KOPT-K1 (cell line): Measurements from ENCODE around the gene CHST13.

ENCODE experiments used
- H3K27ac ChIP-seq: fragments of 200-600 bp; sonication (generic); 2 replicates; pipeline ENCODE4 v1.5.1; 2016; ENCODE audit warnings: antibody characterized with exemption, mild to moderate bottlenecking, low read depth, low read length; ENCODE audit not compliant: poor library complexity, severe bottlenecking
- H3K36me3 ChIP-seq: fragments of 200-600 bp; sonication (generic); 2 replicates; pipeline ENCODE4 v1.5.1; 2017; ENCODE audit warnings: antibody characterized with exemption, mild to moderate bottlenecking, low read length, moderate library complexity; ENCODE audit not compliant: insufficient read depth
- H3K9me3 ChIP-seq: fragments of 200-600 bp; sonication (generic); 2 replicates; pipeline ENCODE4 v1.5.1; 2017; ENCODE audit warnings: antibody characterized with exemption, low read length, mild to moderate bottlenecking; ENCODE audit not compliant: insufficient read depth, poor library complexity, severe bottlenecking

The CHST13 gene

DNA sequence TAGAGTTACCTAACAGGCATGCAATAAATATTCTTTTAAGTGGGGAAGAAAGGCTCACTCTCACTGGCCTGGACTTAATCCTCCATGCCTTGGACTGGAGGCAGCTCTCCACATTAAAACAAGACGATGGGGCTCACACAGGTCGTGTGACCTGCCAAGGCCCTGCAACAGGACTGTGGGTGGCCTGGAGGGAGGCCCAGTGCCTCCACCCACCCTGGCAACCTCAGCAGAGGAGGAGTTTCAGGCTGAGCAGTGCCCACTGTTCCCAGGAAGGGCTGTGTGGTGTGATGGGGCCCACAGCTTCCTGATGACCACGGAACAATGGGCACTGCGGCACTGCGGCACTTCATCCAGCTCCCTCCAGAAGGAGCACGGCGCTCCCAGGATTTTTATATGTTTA, 11.9 kb upstream of the CHST13 start:
- Histone ChIP-seq H3K9me3 (no peaks in the 10 kb centered on the region), H3K36me3 (no peaks in the 10 kb centered on the region)

DNA sequence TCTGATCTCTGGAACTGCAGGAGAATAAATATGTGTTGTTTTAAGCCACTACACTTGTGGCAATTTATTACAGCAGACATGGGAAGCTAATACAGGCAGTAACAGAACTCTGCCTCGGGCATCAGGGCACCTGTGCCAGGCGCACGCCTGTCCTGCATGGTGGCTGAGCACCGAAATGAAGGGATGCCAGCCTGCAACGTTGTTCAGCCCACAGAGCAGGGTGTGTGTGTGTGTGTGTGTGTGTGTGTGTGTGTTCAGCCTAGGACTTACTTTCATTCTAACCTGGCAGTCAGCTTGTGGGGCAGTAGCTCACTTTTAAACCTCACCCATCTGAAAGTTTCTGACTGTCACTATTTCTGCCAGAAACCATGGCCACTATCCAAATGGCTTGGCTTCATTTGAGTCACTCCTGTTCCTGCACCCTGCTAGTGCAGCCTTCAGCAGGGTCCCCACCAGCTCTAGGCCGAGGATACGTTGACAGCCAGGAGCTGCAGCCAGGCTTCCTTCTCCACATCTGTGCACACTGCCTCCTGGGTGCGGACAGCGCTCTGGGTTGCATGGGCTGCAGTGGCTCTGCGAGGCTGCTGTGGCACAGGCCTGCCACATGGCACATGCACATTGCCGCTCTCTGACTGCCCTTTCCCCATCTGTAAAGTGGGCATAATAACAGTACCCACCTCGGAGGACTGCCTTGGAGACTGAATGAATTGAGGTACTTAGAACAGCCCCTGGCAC, 10.9 kb upstream of the CHST13 start:
- Histone ChIP-seq H3K9me3 (no peaks in the 10 kb centered on the region), H3K27ac (no peak overlapping the region), H3K36me3 (no peaks in the 10 kb centered on the region)

More for the DNA sequence above, 11.9 kb upstream of the CHST13 start:
- H3K27ac ChIP-seq, result no peak overlapping the region

DNA sequence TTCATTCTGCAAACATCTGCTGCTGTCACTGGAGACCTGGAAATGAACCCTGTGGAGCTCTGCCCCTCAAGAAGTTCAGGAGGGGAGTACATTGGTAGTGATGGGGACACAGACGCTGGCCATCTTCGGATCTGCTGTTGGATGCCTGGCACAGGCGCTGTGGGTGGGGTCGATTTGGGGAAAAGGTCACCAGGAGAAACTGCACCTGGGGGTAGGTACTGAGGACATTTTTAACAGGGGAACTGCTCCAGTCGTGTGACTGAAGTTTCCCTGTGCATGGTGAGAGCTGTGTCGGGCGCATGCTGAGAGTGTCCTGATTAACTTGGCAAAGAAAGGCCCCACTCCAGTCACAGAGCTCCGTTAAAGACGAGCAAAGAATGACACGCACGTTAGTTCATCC, 9.8 kb upstream of the CHST13 start:
- no peaks in the 10 kb centered on the region for H3K36me3 ChIP-seq
- no peak overlapping the region for H3K27ac ChIP-seq
- no peaks in the 10 kb centered on the region for H3K9me3 ChIP-seq

DNA sequence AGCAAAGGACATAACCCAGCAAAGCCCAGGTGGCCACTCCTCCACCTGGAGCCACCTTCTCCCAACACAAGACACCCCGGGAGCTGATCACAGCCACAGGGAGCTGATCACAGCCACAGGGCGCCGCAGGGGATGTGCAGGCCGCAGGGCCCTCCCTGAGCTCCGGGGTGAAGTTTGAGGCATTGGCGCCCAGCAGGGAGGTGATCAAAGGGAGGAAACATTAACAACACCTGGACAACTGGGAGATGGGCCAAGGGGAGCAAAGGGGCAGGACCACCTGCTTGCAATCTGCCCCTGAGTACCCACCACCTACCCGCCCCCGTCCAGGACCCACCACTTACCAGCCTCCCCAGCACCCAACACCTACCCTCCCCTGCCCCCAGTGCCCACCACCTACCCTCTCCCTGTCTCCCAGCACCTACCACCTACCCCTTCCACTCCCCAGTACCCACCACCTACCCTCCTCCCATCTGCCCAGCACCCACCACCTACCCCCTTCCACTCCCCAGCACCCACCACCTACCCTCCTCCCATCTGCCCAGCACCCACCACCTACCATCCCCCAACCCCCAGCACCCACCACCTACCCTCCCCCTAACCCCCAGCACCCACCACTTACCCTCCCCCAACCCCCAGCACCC, 8.8 kb upstream of the CHST13 start:
- Histone ChIP-seq H3K9me3 (no peaks in the 10 kb centered on the region), H3K36me3 (no peaks in the 10 kb centered on the region), H3K27ac (no peak overlapping the region)

DNA sequence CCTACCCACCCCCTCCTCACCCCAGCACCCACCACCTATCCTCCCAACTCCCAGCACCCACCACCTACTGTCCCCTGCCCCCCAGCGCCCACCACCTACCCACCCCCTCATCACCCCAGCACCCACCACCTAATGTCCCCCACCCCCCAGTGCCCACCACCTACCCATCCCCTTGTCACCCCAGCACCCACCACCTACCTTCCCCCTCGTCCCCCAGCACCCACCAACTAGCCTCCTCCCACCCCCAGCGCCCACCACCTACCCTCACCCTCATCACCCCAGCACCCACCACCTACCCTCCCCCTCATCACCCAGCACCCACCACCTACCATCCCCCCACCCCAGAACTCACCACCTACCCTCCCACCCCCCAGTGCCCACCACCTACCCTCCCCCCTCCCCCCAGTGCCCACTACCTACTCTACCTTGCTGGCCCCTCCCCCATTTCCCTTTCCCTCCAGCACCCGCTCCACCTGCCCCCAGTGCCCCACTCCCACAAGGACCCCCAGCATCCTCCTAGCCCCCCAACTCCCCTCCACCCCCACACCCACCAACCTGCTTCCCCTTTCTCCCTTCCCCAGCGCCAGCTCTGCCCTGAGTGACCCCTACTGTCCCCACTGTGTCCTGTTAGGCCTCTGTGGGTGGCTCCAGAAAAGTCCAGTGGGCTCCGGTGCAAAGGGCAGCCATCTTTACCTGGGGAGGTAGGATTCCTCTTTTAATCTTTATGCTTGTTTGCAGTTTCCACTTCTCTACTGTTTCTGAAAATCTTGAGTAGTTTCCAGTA, 7.6 kb upstream of the CHST13 start:
- no peaks in the 10 kb centered on the region for H3K9me3 ChIP-seq
- H3K36me3 ChIP-seq, result no peaks in the 10 kb centered on the region
- H3K27ac ChIP-seq, result no peak overlapping the region

DNA sequence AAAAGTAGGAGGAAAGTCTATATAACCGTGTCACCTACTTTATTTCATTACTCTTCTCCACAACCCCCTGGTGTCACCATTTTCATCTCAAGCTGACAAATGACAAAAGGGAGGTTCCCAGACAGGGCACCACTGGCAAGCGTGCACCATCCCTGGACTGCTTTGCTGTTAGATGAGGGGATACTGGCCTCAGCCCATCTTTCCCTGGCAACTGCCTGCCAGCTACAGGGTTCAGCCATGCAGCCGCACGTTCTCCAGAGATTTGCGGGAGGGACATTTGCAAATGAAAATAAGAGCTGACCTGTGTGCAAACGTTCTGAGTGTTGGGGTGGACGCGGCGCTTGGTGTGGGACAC, 7.0 kb upstream of the CHST13 start:
- H3K27ac ChIP-seq, result no peak overlapping the region
- no peaks in the 10 kb centered on the region for H3K36me3 ChIP-seq
- H3K9me3 ChIP-seq, result no peaks in the 10 kb centered on the region

DNA sequence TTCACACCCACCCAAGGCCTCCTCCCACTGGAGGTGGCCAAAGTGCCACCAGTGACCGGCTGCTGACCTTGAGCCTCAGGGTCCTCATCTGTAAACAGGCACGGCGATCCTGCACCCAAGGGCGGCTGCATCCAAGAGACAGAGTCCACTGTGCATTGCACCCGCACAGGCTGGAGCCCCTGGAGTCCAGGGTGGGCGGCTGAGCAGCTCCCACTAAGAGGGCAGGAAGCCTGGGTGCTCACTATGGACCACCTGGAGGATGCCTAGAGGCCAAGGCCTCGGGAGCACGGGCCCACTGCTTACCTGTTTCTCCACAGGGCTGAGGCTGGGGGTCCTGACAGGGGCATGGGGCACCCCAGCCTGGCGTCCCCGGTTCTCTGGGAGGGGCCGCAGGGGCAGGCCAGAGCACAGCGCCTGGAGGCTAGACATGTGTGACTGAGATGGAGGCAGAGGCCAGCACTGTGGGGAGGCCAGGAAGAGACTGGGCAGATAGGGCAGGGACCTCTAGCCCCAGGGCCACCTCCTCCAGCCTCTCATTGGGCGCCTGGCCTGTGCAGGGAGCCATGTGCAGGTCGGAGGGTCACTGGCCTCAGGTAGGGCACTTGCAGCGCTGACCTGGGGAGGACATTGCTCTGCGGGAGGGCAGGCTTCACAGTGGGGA, 6.5 kb upstream of the CHST13 start, which contains the start of gene UROC1:
UROC1 (minus strand) TSS at position 483 of the 661 bp plus-strand sequence; CDS start at position 429, 54 bp downstream.
- Histone ChIP-seq H3K27ac (no peak within 1 kb of the TSS), H3K36me3 (no peaks in the 10 kb centered on the region), H3K9me3 (no peaks in the 10 kb centered on the region)

DNA sequence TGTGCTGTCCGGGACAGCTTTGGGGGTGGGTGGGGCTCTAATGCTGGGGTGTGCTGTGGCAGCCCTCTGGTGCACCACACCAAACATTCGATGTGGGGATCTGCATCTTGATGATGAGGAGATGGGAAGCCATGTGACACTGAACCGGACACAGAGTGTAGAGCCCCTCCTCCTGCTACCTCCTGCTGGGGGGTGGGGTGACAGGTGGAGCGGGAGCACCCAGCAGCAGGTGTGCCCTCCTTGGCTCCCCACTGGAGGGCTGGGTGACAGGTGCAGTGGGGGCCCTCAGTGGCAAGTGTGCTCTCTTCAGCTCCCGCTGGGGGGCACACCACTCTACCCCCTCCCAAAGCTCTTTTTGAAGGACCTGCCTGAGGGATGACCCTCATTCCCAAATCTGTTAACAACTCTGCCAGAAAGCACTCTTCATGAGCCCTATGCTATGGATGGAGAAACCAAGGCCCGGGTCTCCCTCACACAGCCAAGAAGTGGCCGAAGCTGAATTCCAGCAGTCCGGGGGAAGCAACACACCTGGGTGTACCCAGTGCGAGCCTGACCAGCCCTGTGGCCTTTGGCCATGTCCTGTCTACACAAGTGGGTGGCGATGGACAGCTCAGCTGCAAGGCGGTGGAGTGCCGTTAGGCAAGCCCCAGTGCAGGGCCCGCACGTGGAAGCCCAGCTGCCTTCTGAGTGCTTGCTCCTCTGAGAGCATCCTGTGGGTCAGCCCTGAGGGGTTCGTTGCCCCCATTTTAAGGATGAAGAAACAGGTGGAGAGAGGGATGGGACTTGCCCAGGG, 5.8 kb upstream of the CHST13 start:
- no peaks in the 10 kb centered on the region for H3K36me3 ChIP-seq
- no peak overlapping the region for H3K27ac ChIP-seq
- no peaks in the 10 kb centered on the region for H3K9me3 ChIP-seq

DNA sequence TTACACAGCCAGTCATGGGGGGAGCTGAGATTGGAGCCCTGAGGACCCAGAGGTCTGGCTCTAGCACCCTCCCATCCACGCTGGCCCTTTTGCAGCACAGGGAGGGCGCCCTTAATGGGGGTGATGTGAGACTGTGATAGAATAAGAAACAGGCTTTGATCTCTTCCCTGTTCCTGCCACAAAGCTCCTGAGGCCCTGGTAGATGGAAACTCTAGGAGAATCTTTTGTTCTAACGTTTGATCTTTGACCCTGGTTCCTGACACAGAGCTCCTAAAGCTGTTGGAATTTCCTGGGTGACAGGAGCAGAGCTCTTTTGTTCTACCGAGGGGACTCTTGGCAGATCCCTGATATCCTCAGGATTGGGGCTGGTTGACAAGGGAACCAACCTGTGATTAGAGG, 5.2 kb upstream of the CHST13 start:
- Histone ChIP-seq H3K9me3 (no peaks in the 10 kb centered on the region), H3K27ac (no peak overlapping the region), H3K36me3 (no peaks in the 10 kb centered on the region)

DNA sequence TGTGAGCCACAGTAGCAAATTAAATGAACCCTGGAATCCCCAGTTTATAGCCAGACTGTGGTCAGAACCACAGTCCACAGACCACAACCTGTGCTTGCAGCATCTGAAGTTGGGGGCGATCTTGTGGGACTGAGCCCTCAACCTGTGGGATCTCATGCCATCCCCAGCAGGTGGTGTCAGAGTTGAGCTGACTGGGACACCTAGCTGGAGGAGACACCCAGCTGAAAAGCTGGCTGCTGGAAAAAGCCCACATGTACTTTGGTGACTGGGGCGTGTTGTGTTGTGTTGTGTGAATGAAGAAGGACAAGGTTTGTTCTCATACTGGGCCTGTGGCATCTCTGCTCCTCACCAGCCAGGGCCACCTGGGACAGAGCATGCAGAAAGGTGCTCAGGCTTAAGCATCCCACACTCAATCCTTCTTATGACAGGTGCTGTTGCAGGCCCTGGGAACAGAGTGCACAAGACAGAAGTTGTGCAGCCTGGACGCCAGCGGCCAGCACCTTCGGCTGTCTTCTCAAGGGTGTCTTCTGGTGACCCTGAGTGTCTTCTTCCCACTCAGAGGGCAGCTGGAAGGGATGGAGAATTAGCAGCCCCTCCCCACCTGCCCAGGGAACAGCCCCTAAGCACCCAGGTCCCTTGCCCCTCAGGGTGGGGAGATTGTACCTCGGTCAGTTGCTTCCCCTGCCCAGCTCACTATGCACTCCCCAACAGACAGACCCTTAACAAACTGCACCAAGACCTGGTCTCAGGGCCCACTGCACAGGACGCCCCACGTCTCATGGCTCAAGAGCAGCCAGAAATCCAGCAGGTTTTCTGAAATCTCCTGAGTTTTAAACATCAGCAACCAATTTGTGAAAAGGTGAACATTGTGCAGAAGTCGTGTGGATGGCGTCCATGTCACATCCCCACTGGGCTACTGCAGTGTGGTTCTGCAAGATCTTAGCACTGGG, 4.2 kb upstream of the CHST13 start:
- no peaks in the 10 kb centered on the region for H3K36me3 ChIP-seq
- H3K9me3 ChIP-seq, result no peaks in the 10 kb centered on the region
- no peak overlapping the region for H3K27ac ChIP-seq

DNA sequence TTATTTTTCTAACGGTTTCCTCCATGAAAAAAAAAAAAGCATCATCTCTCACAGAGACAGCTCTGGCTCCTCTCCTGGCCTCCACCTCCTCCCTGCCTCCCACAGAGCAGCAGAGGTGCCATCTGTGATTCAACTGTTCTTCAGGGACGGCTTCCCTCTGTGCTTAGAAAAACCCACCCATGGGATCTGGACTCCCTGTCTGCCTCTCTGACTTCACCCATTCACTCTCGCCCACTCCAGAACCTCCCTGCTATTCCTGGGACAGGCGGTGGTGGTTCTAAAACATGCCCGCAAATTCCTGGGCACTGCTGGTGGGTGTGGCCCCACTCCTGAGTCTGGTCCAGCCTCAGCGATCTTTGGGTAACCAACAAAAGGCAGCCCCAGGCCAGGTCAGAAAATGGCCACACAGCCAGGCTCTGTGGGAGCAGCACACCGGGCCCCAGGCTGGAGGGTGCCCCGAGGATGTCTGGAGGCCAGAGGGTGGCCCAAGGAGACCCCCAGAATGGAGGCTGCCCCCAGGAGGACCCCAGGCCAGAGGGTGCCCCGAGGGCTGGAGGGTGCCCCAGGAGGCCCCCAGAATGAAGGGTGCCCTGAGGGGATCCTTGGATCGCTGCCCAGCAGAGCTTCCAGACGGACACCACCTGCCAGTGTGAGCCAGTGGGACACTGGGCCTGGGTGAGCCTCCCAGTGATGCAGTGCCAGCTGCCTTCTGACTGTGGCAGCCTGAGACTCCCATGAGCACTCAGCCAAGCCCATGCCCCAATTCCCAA, 2.6 kb upstream of the CHST13 start:
- no peaks in the 10 kb centered on the region for H3K9me3 ChIP-seq
- H3K36me3 ChIP-seq, result no peaks in the 10 kb centered on the region
- no peak overlapping the region for H3K27ac ChIP-seq

DNA sequence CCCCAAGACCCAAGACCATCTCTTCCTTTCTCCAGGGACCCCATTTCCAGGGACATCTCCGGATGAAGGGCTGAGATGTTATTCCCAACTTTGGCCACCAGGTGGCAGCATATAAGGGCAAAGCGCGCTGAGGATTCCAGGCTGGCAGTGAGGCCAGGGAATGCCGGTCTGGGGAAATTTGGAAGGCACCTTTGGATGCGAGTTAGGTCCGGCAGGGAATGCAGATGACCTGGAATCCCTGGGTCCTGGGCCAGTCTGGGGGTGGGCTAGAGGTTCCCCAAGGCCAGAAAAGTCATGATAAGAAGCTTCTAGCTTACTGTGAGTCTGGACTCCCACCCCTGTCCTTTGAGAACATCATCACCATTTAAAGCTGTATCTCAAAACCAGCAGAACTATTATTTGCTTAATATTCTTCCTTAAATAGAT, 1.6 kb upstream of the CHST13 start:
- Histone ChIP-seq H3K36me3 (no peaks in the 10 kb centered on the region), H3K27ac (no peak overlapping the region), H3K9me3 (no peaks in the 10 kb centered on the region)

DNA sequence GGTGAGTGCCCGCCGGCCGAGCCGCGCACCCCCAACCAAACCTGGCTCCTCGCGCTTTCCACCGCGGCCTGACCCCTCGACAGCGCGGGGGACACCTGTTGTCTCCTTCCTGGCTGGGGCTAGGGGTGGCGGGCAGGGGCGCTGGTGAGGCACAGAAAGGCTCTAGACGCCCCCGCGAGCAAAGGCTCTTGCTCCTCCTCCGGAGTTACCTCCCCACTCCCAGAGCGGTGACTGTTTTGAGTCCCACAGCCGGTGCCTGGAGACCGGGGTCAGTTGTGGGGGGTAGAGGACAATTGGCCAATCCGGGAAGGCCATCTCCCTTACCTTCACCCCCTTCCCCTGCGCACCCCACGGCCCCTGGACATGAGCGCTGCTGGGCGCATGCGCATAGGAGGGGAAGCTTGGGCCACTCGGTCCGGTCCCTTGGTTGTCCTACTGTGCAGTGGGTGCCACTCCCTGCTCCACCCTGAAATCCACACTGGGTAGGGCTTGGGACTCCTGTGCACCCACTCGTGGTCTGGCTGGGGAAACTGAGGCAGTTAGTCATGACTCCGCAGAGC, 554 bp downstream of the CHST13 start:
- Histone ChIP-seq H3K36me3 (no peaks in the 10 kb centered on the region), H3K27ac (no peak overlapping the region), H3K9me3 (no peaks in the 10 kb centered on the region)
